Spleen (tissue), 11 donors: ENCODE data around the gene CMPK1. TPM values are rescaled to one million over a fixed set of nuclear protein-coding genes. Genes with fewer than 3 reads are reported as not detected.
"Not testable (repeated sequence)": the region's sequence is repeated elsewhere in the genome, so short reads cannot be mapped to it uniquely, and the experiment has no call there.

Source experiments
- DNase-seq: peaks from one replicate; pipeline ENCODE4 v3.0.0-alpha.2; 2020
- H3K27ac ChIP-seq, 8 donors: fragments of 200-600 bp; sonication (generic) in 7 of 8; 1 replicate in 4 of 8; 2 replicates in 4 of 8; pipeline versions ENCODE4 v1.5.0 to v1.8.0; 2016 to 2021; ENCODE audit warnings: inconsistent platforms in 4 of 8, mild to moderate bottlenecking in 4 of 8, moderate library complexity in 1 of 8
- H3K27me3 ChIP-seq, 7 donors: fragments of 200-600 bp; sonication (generic) in 6 of 7; replicated peaks in 1 of 7; 1 replicate in 4 of 7; 2 replicates in 3 of 7; pipeline versions ENCODE4 v1.5.0 to v1.8.0; 2016 to 2021; ENCODE audit warnings: inconsistent platforms in 3 of 7, mild to moderate bottlenecking in 1 of 7
- H3K36me3 ChIP-seq, 6 donors: fragments of 200-600 bp; sonication (generic) in 5 of 6; 1 replicate in 4 of 6; 2 replicates in 2 of 6; pipeline versions ENCODE4 v1.5.0 to v1.8.0; 2016 to 2021; ENCODE audit warnings: inconsistent platforms in 2 of 6
- H3K4me1 ChIP-seq, 6 donors: fragments of 200-600 bp; sonication (generic) in 5 of 6; 1 replicate in 3 of 6; 2 replicates in 3 of 6; pipeline versions ENCODE4 v1.5.0 to v1.8.0; 2016 to 2021; ENCODE audit warnings: inconsistent platforms in 3 of 6
- H3K4me3 ChIP-seq, 8 donors: fragments of 200-600 bp; sonication (generic) in 7 of 8; 1 replicate in 4 of 8; 2 replicates in 4 of 8; pipeline versions ENCODE4 v1.5.0 to v1.8.0; 2016 to 2021; ENCODE audit warnings: inconsistent platforms in 4 of 8, mild to moderate bottlenecking in 4 of 8, moderate library complexity in 2 of 8
- H3K9me3 ChIP-seq, 8 donors: fragments of 200-600 bp; sonication (generic) in 7 of 8; 1 replicate in 4 of 8; 2 replicates in 4 of 8; pipeline versions ENCODE4 v1.5.0 to v1.8.0; 2016 to 2021; ENCODE audit warnings: inconsistent platforms in 4 of 8
- CTCF ChIP-seq, 11 experiments: fragments of 200-600 bp in 7 of 11; fragments of 450-650 bp in 4 of 11; sonication (generic) in 4 of 11; IDR thresholded peaks in 8 of 11; conservative IDR thresholded peaks in 3 of 11; 1 replicate in 7 of 11; 2 replicates in 4 of 11; pipeline versions ENCODE4 v1.4.0 to v1.8.0; 2016 to 2021; ENCODE audit warnings: antibody characterized with exemption in 11 of 11, inconsistent platforms in 4 of 11, mild to moderate bottlenecking in 1 of 11
- POLR2A ChIP-seq, 3 donors: fragments of 450-650 bp; IDR thresholded peaks; one replicate each; pipeline ENCODE4 v1.5.1; 2017; ENCODE audit warnings: antibody characterized with exemption in 3 of 3, mild to moderate bottlenecking in 1 of 3
- POLR2AphosphoS5 ChIP-seq, 3 donors: sonication (generic); formaldehyde crosslinking; IDR thresholded peaks; one replicate each; pipeline ENCODE4 v1.5.1; 2017; ENCODE audit warnings: antibody characterized with exemption in 3 of 3
- WGBS, 5 donors: extraction: QIAGEN DNeasy Blood & Tissue Kit in 3 of 5; methylation state at CpG; one replicate each; pipeline versions ENCODE4 v1.1.5 to v1.1.7; 2013 to 2018; 5-methylcytosine and 5-hydroxymethylcytosine counted together
- intact Hi-C: fragments of 100-400 bp; cut with DNase I; formaldehyde crosslinking; loops from one replicate; pipeline ENCODE4 v1.15.0; 2023; ENCODE audit warnings: low total_unique reads
- polyA plus RNA-seq, 3 donors: library from polyadenylated mRNA; stranded (reverse); fragments of 200-250 nt; gene quantifications; one replicate each; pipeline ENCODE4 v1.2.1, GENCODE V29; 2013
- total RNA-seq, 7 donors: library from RNA; depleted of rRNA in 3 of 7; stranded (reverse); fragments of >200 nt in 3 of 7; fragmentation: NEBNext Ultra II Directional in 4 of 7; extraction: Animal tissue kit (Norgen Biotek cat#: 25700) in 4 of 7; gene quantifications; one replicate each; pipeline versions ENCODE4 v1.1.0 to v1.2.1, GENCODE V29; 2016 to 2021
- donor health status: healthy with polysubstance abuse.
- donor health status: DM: no; HTN: no; CAD: no; lungs with moderate emphysema.
- donor health status: DM: no; HTN: no; CAD: no.
- donor health status: Bipolar disorder and iron deficiency.
- donor health status: healthy.
- donor health status: DM: no; HTN: no; CAD: no.
- donor health status: DM: yes; HTN: yes; CAD: no.

CMPK1 gene
- total and polyA plus RNA-seq, 10 donors, result 69.8 to 101 (median 86.2) TPM

GRCh38 chr1:47338249-47339077 lies 4.9 kb downstream of the CMPK1 start:
- Histone ChIP-seq H3K9me3 (no peaks in the 10 kb centered on the region), H3K36me3 (peaks cover 0 to 18% (median 0%) of the 10 kb centered on the region in 6 donors), H3K4me1 (peaks cover 18 to 45% (median 30%) of the 10 kb centered on the region in 6 donors), H3K27me3 (no peaks in the 10 kb centered on the region), H3K27ac (no peak overlapping the region), H3K4me3 (no peak overlapping the region)
- TF ChIP-seq POLR2AphosphoS5 (IDR thresholded peaks at IDR 0.05) (no peak), POLR2A (IDR thresholded peaks at IDR 0.05) (no peak), CTCF (IDR thresholded peaks at IDR 0.05 in 8 of 11, conservative IDR thresholded peaks at IDR 0.05 in 3 of 11) (no peak)
- intact Hi-C loops, result no loop called here
- no peak for DNase-seq

- Histone ChIP-seq H3K4me3 (no peak overlapping the region), H3K4me1 (peaks cover 12 to 35% (median 22%) of the 10 kb centered on the region in 6 donors), H3K9me3 (no peaks in the 10 kb centered on the region), H3K36me3 (peaks cover 0 to 24% (median 0%) of the 10 kb centered on the region in 6 donors), H3K27me3 (no peaks in the 10 kb centered on the region), H3K27ac (no peak overlapping the region)
- no peak for DNase-seq
- WGBS, 5 donors, result 47 to 92% (median 81%) methylated on average over 4 of the region's 4 CpGs
- intact Hi-C loops, result no loop called here
- TF ChIP-seq CTCF (IDR thresholded peaks at IDR 0.05 in 8 of 11, conservative IDR thresholded peaks at IDR 0.05 in 3 of 11), result no peak
- no peak for TF ChIP-seq POLR2A (IDR thresholded peaks at IDR 0.05)
- no peak for TF ChIP-seq POLR2AphosphoS5 (IDR thresholded peaks at IDR 0.05)
Observed at GRCh38 chr1:47340227-47340626, 6.6 kb downstream of the CMPK1 start.

GRCh38 chr1:47346979-47347378 lies 13.4 kb downstream of the CMPK1 start:
- Histone ChIP-seq H3K36me3 (peaks cover 0 to 46% (median 0%) of the 10 kb centered on the region in 6 donors), H3K4me1 (peaks cover 0 to 11% (median 0%) of the 10 kb centered on the region in 6 donors)
- H3K27ac ChIP-seq, H3K4me3 ChIP-seq, H3K27me3 ChIP-seq, H3K9me3 ChIP-seq, DNase-seq, intact Hi-C loops: not testable (repeated sequence)
- 94 to 99% (median 96%) methylated on average over 5 of the region's 5 CpGs for WGBS, 5 donors

- TF ChIP-seq POLR2A (IDR thresholded peaks at IDR 0.05) (no peak), POLR2AphosphoS5 (IDR thresholded peaks at IDR 0.05) (no peak), CTCF (IDR thresholded peaks at IDR 0.05 in 8 of 11, conservative IDR thresholded peaks at IDR 0.05 in 3 of 11) (no peak)
- Histone ChIP-seq H3K4me1 (peaks cover 0 to 11% (median 0%) of the 10 kb centered on the region in 6 donors), H3K9me3 (no peaks in the 10 kb centered on the region), H3K36me3 (peaks cover 0 to 44% (median 0%) of the 10 kb centered on the region in 6 donors), H3K27me3 (no peaks in the 10 kb centered on the region), H3K27ac (no peak overlapping the region), H3K4me3 (no peak overlapping the region)
- intact Hi-C loops, result no loop called here
- 95 to 97% (median 97%) methylated on average over 9 of the region's 9 CpGs for WGBS, 5 donors
- DNase-seq, result no peak
Observed at GRCh38 chr1:47347735-47348134, 14.1 kb downstream of the CMPK1 start.
